ENCODE results near the gene SH2D5.

DNA sequence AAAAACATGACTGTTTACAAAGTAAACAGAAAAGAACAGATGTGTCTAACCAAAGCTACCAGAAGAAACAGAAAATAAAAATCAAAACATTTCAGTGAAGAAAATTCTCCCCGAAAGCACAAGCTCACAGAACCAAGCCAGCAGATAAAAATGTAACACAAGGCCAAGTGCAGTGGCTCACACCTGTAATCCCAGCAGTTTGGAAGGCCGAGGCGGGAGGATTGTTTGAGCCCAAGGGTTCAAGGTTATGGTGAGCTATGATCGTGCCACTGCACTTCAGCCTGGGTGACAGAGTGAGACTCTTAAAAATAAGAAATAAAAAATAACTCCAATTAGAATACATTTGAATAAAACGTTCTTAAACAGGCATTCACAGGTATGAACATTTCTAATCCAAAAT is 52.2 kb downstream of the SH2D5 start:
- TF ChIP-seq, protein P1, sequence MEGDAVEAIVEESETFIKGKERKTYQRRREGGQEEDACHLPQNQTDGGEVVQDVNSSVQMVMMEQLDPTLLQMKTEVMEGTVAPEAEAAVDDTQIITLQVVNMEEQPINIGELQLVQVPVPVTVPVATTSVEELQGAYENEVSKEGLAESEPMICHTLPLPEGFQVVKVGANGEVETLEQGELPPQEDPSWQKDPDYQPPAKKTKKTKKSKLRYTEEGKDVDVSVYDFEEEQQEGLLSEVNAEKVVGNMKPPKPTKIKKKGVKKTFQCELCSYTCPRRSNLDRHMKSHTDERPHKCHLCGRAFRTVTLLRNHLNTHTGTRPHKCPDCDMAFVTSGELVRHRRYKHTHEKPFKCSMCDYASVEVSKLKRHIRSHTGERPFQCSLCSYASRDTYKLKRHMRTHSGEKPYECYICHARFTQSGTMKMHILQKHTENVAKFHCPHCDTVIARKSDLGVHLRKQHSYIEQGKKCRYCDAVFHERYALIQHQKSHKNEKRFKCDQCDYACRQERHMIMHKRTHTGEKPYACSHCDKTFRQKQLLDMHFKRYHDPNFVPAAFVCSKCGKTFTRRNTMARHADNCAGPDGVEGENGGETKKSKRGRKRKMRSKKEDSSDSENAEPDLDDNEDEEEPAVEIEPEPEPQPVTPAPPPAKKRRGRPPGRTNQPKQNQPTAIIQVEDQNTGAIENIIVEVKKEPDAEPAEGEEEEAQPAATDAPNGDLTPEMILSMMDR (IDR thresholded peaks at IDR 0.05) = no peak
- no peak for TF ChIP-seq POLR2A (IDR thresholded peaks at IDR 0.05)

All from uterus (tissue), 2 donors.